AG10803 (cell line): Measurements from ENCODE around the gene TOM1L2.
A peak's percentile ranks its signal among the peaks of the same experiment; 100 is the strongest.

Experiments
- DNase-seq: peaks from one replicate; pipeline ENCODE4 v3.0.0; 2010; ENCODE audit warnings: low read depth
- H3K4me3 ChIP-seq: 2 replicates; pipeline ENCODE4 v1.5.1; 2011; ENCODE audit warnings: mild to moderate bottlenecking, low read length, control low read depth
- TF ChIP-seq, protein P1 (sequence below): conservative IDR thresholded peaks from 2 replicates; pipeline ENCODE4 v1.5.1; 2011; ENCODE audit warnings: mild to moderate bottlenecking, low read length, control low read depth, inconsistent platforms

Gene TOM1L2

DNA sequence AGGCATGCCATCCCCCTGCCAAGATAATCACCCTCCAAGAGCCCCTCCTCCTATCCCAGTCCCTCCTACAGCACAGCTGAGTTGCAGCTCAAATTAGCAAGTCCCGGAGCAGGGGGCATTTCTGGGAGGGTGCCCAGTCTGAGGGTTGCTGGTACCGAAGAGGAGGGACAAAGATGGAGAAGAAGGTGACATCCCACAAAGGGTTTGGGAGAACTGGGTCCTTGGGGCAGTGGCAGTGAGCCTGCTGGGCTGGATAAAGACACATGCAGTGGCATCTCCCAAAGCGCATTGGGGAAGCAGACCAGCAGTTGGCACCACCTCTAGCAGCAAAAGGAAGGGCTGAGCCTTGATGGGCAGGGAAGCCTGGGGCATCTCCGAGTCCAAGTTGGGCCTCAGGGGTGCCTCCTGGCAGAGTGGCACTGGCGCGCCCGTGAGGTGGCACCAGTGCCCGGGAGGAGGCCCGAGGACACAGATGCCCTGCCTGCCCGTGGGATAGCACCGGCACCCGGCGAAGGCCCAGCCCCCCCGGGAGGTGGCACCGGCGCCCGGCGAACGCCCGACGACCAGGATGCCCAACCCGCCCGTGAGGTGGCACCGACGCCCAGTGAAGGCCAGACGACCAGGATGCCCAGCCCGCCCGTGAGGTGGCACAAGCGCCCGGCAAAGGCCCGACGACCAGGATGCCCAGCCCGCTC lies 622 bp downstream of the TOM1L2 start:
- TF ChIP-seq, protein P1, sequence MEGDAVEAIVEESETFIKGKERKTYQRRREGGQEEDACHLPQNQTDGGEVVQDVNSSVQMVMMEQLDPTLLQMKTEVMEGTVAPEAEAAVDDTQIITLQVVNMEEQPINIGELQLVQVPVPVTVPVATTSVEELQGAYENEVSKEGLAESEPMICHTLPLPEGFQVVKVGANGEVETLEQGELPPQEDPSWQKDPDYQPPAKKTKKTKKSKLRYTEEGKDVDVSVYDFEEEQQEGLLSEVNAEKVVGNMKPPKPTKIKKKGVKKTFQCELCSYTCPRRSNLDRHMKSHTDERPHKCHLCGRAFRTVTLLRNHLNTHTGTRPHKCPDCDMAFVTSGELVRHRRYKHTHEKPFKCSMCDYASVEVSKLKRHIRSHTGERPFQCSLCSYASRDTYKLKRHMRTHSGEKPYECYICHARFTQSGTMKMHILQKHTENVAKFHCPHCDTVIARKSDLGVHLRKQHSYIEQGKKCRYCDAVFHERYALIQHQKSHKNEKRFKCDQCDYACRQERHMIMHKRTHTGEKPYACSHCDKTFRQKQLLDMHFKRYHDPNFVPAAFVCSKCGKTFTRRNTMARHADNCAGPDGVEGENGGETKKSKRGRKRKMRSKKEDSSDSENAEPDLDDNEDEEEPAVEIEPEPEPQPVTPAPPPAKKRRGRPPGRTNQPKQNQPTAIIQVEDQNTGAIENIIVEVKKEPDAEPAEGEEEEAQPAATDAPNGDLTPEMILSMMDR: no peak
- no peak for DNase-seq
- peak overlapping the region; percentile 87 for H3K4me3 ChIP-seq

DNA sequence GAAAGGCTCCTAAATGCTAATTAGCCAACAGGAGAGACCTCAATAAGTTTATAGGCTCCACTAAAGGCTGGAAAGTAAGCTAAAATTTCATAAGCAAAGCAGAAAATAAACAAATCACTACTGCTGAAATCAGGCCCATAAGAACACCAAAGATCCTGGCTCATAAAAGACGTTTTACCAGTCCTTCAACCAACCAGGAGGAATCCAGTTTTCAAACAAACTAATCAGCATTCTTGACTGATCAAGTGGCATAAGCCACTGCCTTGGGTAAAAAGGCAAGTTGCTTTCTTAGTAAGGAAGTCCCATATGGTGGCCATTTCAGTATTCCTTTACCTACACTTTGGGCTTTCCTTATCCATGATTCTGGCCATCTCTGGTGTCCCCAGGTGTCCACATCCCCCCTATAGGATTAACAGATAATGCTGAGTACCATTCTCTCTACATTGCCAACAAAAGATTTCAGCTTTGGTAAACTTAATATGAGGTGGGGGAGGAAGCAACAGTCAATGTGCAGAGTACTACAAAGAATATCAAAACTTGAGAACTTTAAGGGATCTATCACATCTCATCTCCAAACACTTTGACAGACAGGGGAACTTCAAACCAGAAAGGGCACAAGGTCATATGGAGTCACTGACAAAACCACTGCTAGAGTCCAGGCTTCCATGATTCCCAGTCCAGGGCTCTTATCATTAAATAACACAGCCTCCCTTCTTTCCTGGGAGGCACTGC lies 1.3 kb downstream of the TOM1L2 start:
- no peak for DNase-seq
- TF ChIP-seq, protein P1: no peak
- peak overlapping the region; percentile 87 for H3K4me3 ChIP-seq

DNA sequence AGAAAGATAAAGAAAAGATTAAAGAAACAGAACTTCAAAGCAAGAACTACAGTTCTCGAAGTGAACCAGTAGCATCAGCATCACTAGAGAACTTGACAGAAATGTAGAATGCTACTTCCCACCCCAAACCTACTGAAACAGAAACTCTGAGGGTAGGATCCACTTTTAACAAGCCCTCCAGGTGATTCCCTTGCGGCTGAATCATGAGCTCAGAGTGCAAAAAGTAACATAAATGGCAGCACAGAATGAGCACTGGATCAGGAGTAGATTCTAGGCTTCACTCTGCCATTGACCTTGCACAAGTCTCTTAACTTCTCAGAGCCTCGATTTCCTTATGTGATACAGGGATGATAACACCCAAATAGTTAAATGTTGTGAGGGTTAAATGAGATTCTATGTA lies 5.8 kb downstream of the TOM1L2 start:
- no peak for DNase-seq
- no peak overlapping the region for H3K4me3 ChIP-seq

DNA sequence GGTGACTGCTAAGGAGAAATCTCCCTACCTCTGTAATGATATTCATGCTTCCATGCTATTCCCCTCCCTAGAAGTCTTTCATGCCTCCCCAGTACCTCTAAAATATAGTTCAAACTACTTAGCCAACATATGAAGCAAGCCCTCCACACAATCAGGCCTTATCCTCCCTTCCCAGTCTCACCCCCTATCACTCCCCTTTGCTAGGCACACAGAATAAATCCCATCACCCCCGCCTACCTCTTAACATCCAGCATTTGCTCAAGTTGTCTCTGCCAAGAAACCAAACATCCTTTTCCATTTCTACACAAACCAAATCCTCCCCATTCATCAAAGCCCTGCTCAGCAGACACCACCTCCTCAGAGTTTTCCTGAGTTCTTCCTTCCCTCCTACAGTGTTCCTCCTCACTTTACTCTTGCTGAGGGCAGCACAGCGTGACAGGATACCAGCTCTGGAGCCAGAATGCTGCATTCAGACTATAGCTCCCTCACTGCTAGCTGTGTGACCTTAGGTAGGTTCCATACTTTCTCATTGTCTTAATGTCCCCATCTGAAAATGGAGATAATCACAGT lies 7.0 kb downstream of the TOM1L2 start:
- DNase-seq: no peak
- no peak overlapping the region for H3K4me3 ChIP-seq
- TF ChIP-seq, protein P1: no peak

More for the DNA sequence above, 5.8 kb downstream of the TOM1L2 start:
- TF ChIP-seq, protein P1: no peak

- H3K4me3 ChIP-seq: no peak overlapping the region
- DNase-seq: no peak
- TF ChIP-seq, protein P1: no peak
Measured at GRCh38 chr17:17964710-17965109, 7.5 kb downstream of the TOM1L2 start.

DNA sequence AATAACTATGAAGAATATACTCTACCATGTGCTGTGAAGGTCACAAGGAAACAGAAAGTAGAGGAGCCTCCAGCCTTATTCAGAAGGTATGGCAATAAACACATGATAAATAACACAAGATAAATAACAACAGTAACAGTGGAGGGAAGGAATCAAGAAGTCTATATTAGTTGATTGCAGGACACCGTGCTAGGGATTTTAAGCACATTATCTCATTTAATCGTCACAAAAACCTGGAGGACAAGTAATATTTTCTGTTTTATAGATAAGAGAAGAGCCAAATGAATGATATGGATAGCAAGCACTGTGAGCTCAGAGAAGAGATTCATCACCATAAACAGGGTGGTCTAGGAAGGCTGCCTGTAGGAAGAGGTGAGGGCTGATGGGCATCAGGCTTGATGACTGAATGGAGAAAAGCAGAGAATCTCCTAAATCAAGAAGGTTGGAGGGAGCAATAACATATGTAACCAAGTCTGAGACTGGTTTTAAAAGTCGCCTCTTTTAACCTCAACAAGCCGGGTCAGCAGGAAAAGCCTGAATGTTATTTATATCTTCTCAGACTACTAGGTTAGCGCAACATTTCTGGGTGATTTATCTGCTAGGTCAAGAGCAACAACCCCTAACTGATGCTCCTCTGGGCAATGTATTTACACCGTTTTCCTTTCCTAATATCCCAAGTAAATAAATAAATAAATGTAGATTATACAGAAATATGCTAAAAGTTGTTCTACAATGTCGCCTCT lies 8.3 kb downstream of the TOM1L2 start:
- DNase-seq: no peak
- no peak overlapping the region for H3K4me3 ChIP-seq
- TF ChIP-seq, protein P1: no peak
